HL-60 (cell line): ENCODE measurements around the gene PCED1B.

Experiments used
- DNase-seq, 2 experiments: peaks; one replicate each; pipeline ENCODE4 v3.0.0-alpha.2; 2010 to 2020; ENCODE audit warnings: low read depth in 1 of 2, low spot score in 1 of 2
- H3K27ac ChIP-seq: fragments of 250-450 bp; sonication (Bioruptor Pico); replicated peaks from 2 replicates; pipeline ENCODE4 v1.5.1; 2020; ENCODE audit warnings: mild to moderate bottlenecking, moderate library complexity
- H3K27me3 ChIP-seq: fragments of 250-450 bp; sonication (Bioruptor Pico); 2 replicates; pipeline ENCODE4 v1.5.1; 2021; ENCODE audit warnings: mild to moderate bottlenecking, moderate library complexity; ENCODE audit not compliant: insufficient read depth, poor library complexity, severe bottlenecking
- H3K4me3 ChIP-seq: replicated peaks from 2 replicates; pipeline ENCODE4 v1.5.1; 2011; ENCODE audit warnings: mild to moderate bottlenecking, control low read depth, low read length; ENCODE audit not compliant: insufficient read depth
- CTCF ChIP-seq: IDR thresholded peaks from one replicate; pipeline ENCODE4 v1.5.1; 2011; ENCODE audit warnings: low read length, control low read depth, inconsistent platforms; ENCODE audit not compliant: insufficient read depth
- GABPA ChIP-seq: IDR thresholded peaks from 2 replicates; pipeline ENCODE4 v1.6.1; 2012; ENCODE audit warnings: low read depth
- POLR2AphosphoS5 ChIP-seq: IDR thresholded peaks from 2 replicates; pipeline ENCODE4 v1.6.1; 2012; ENCODE audit warnings: low read depth
- REST ChIP-seq: IDR thresholded peaks from 2 replicates; pipeline ENCODE4 v1.6.1; 2012; ENCODE audit warnings: low read depth; ENCODE audit not compliant: insufficient replicate concordance
- SPI1 ChIP-seq: IDR thresholded peaks from 2 replicates; pipeline ENCODE4 v1.6.1; 2012; ENCODE audit warnings: low read depth, mild to moderate bottlenecking, borderline replicate concordance

The PCED1B gene

DNA sequence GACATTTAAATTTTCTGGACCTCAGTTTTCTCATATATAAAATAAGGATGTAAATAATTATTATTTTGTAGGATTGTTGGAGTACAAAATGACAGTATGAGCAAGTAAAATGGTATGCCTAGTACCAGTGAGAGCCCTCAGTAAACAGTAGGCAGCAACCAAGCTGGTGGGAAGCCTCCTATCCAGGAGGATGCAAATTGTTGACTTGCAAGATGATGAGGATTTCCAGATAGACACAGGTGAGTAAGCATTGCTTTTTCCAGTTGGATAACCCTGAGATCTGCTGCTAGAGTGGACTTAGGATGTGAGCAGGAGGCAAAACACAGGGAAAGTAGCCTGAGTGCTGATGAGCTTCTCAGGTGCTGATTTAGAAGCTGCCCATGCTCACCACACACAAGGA, 28.5 kb downstream of the PCED1B start:
- no peak overlapping the region for H3K27ac ChIP-seq
- DNase-seq: no peak

DNA sequence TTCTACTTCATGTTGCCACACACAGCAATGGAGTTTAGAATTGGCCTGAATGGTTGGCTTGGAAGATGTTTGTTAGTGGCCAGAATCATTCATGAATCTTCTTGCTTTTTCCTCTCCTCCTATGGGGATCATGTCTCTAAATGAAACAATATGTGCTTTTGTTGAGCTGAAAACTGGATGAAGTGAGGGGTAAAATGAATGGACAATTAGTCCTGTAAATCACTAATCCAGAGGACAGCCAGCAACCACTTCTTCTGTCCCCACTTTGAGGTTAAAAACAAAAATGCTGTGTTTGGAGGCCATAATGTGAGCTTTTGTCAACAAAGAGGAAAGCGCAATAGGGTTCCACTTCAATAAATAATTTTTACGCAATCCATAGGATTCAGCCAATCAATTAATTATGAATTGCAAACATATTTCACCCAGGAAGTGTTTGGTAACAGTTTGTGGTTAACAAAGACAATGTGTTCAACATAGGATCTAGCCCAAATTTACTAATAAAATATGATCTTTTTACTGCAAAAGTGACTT, 30.7 kb downstream of the PCED1B start:
- Histone ChIP-seq H3K27ac (no peak overlapping the region), H3K27me3 (no peaks in the 10 kb centered on the region), H3K4me3 (no peak overlapping the region)
- TF ChIP-seq SPI1 (no peak), CTCF (no peak), POLR2AphosphoS5 (no peak)
- DNase-seq: no peak

More for the DNA sequence above, 28.5 kb downstream of the PCED1B start:
- H3K27me3 ChIP-seq: no peaks in the 10 kb centered on the region
- TF ChIP-seq POLR2AphosphoS5: no peak
- TF ChIP-seq SPI1: no peak
- TF ChIP-seq REST: no peak
- H3K4me3 ChIP-seq: no peak overlapping the region

DNA sequence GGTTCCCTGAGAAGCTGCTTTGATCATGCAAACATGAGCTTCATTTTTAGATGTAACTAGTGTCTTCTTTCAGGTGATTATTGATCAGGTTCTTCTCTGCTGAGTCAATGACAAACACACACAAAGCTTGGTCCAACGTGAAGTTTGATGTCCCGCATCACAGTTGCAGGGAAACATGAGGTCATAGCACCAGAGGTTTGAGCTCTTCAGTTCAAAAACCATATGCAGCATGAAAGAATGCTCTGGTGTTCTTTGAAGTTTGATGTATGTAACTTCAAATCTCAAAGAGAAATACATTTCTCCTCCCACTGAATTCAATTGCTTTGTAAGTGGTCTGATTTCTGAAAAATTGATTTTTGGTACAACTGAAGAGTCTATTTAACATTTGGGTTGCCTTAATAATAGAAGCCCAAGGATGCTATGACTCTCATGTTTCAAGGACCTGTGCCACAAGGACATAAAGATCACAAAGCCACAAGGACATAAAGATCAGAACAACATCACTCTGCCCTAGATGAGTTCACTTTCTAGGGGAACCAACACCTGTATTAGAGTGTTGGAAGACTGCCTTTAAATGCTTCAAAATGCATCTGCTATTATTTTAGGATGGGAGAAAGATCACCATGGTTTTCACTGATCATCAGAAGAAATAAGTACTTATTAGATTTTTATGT, 31.4 kb downstream of the PCED1B start:
- TF ChIP-seq POLR2AphosphoS5: no peak
- no peak for TF ChIP-seq SPI1
- no peak for TF ChIP-seq REST
- TF ChIP-seq CTCF: no peak
- no peak for TF ChIP-seq GABPA

GRCh38 chr12:47111392-47111778, 32.0 kb downstream of the PCED1B start:
- Histone ChIP-seq H3K27me3 (no peaks in the 10 kb centered on the region), H3K27ac (no peak overlapping the region), H3K4me3 (no peak overlapping the region)
- DNase-seq: no peak
- TF ChIP-seq CTCF (no peak), POLR2AphosphoS5 (no peak), REST (no peak), SPI1 (no peak), GABPA (no peak)

More for the DNA sequence above, 31.4 kb downstream of the PCED1B start:
- no peak overlapping the region for H3K4me3 ChIP-seq
- H3K27me3 ChIP-seq: no peaks in the 10 kb centered on the region
- H3K27ac ChIP-seq: no peak overlapping the region
- no peak for DNase-seq
